Prostate gland (tissue), 2 donors: ENCODE results near the gene USP10.

Experiments
- CTCF ChIP-seq, 4 experiments: fragments of 200-600 bp in 2 of 4; fragments of 450-650 bp in 2 of 4; sonication (generic) in 2 of 4; IDR thresholded peaks; 1 replicate in 3 of 4; 2 replicates in 1 of 4; pipeline ENCODE4 v1.5.1; 2016 to 2019; ENCODE audit warnings: antibody characterized with exemption in 4 of 4, mild to moderate bottlenecking in 2 of 4, moderate library complexity in 2 of 4
- POLR2A ChIP-seq: fragments of 450-650 bp; IDR thresholded peaks from one replicate; pipeline ENCODE4 v1.6.1; 2016; ENCODE audit warnings: antibody characterized with exemption, mild to moderate bottlenecking
- POLR2AphosphoS5 ChIP-seq: sonication (generic); formaldehyde crosslinking; IDR thresholded peaks from one replicate; pipeline ENCODE4 v1.6.1; 2017; ENCODE audit warnings: antibody characterized with exemption

- TF ChIP-seq POLR2AphosphoS5 (no peak), CTCF (IDR thresholded peaks at IDR 0.05) (no peak), POLR2A (no peak)
Observed at GRCh38 chr16:84716740-84717139, 16.9 kb downstream of the USP10 start.
